ENCODE data around the gene OLFM2.

DNA sequence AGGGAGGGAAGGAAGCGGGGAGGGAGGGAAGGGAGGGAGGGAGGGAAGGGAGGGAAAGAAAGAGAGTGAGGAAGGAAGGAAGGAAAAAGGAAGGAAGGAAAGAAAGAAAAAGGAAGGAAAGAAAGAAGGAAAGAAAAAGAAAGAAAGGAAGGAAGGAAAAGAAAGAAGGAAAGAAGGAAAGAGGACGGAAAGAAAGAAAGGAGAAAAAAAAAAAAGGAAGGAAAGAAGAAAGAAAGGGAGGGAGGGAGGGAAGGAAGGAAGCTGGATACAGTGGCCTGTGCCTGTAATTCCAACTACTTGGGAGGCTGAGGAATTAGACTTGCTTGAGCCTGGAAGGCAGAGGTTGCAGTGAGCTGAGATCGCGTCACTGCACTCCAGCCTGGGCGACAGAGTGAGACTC, 35.3 kb downstream of the OLFM2 start:
- TF ChIP-seq, protein P1, sequence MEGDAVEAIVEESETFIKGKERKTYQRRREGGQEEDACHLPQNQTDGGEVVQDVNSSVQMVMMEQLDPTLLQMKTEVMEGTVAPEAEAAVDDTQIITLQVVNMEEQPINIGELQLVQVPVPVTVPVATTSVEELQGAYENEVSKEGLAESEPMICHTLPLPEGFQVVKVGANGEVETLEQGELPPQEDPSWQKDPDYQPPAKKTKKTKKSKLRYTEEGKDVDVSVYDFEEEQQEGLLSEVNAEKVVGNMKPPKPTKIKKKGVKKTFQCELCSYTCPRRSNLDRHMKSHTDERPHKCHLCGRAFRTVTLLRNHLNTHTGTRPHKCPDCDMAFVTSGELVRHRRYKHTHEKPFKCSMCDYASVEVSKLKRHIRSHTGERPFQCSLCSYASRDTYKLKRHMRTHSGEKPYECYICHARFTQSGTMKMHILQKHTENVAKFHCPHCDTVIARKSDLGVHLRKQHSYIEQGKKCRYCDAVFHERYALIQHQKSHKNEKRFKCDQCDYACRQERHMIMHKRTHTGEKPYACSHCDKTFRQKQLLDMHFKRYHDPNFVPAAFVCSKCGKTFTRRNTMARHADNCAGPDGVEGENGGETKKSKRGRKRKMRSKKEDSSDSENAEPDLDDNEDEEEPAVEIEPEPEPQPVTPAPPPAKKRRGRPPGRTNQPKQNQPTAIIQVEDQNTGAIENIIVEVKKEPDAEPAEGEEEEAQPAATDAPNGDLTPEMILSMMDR (conservative IDR thresholded peaks at IDR 0.05; ENCODE audit: low read depth in 2 of 2), result no peak
- no peak for TF ChIP-seq EZH2 (IDR thresholded peaks at IDR 0.05; ENCODE audit: low read depth, unreplicated experiment)
- TF ChIP-seq ZNF114 (CRISPR knock-in tag; IDR thresholded peaks at IDR 0.05), result no peak
- no peak for TF ChIP-seq EZH2phosphoT487 (IDR thresholded peaks at IDR 0.05; ENCODE audit: unreplicated experiment)
- no peak for TF ChIP-seq POLR2AphosphoS5 (IDR thresholded peaks at IDR 0.05; ENCODE audit: low read depth)
